Fibroblast of peridontal ligament (primary cell): Measurements from ENCODE around the gene BAIAP2L1.
A peak's percentile ranks its signal among the peaks of the same experiment; 100 is the strongest.
"Not testable (repeated sequence)": the region's sequence is repeated elsewhere in the genome, so short reads cannot be mapped to it uniquely, and the experiment has no call there.

Source experiments
- DNase-seq: peaks from one replicate; pipeline ENCODE4 v3.0.0-alpha.2; 2010; ENCODE audit errors: extremely low read depth

The BAIAP2L1 gene

DNA sequence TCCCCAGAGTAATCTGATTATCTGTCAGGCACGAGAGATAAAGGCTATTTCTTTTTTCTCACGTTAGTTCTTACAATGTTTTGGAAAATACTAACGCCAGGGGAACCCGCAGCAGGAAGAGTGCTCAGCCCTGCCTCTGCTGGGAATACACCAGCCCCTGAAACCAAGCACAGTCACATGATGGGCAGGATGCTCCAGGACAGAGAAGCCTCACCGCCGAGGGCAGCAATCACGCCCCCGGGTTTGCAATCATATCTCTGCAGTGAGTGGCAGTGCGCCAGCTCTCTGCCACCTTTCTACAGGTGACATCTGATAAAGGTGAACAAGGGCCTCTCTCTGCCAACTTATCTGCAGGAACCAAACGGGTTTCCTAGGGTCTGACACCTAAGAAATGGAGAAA is 79.6 kb downstream of the BAIAP2L1 start:
- DNase-seq: no peak

DNA sequence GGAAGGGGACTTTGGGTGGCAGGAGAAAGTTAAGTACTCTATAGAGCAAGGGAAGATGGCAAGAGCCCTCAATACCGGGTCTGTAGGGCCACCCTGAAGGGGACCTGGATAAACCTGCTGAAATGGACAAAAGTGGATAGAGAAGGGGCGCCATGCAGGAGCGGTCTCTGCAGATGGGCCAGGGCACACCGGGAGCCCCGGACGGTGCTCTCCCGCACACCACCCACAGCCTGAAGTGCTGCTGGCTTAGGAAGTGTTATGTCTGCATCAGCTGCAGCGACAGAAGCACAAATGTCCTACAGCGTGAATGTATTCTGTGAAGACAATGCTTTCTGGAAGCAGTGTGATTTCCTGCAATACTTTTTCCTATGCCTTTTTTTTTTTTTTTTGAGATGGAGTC is 81.7 kb downstream of the BAIAP2L1 start:
- DNase-seq: no peak

DNA sequence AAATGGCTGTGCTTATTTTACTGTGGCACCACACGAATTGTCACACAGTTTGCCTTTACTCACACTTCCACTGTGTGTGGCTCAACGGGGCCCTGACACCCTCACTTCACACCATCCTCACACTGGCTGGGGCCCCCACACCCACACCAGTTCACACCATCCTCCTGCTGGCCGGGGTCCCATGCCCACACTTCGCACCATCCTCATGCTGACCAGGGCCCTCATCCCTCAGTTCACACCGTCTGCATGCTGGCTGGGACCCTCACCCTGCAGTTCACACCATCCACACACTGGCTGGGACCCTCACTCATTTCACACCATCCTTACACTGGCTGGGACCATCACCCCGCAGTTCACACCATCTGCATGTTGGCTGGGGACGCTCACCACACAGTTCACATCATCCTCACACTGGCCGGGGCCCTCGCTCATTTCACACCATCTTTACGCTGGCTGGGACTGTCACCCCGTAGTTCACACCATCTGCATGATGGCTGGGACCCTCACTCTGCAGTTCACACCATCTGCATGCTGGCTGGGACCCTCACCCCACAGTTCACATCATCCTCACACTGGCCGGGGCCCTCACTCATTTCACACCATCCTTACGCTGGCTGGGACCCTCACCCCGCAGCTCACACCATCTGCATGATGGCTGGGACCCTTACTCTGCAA is 83.4 kb downstream of the BAIAP2L1 start:
- no peak for DNase-seq

DNA sequence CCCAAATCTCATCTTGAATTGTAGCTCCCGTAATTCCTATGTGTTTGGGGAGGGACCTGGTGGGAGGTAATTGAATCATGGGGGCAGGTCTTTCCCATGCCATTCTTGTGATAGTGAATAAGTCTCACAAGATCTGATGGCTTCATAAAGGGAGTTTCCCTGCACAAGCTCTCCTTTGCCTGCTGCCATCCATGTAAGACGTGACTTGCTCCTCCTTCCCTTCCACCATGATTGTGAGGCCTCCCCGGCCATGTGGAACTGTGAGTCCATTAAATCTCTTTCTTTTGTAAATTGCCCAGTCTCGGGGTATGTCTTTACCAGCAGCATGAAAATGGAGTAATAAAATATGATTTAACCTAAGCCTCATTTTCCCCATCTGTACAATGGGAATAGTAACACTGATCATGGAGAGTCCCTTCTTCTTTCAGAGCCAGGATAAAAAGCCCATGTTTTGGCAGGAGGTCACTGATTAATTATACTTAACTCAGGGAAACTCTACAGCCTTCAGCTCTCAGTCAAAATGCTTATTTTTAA is 84.8 kb downstream of the BAIAP2L1 start:
- not testable (repeated sequence) for DNase-seq

GRCh38 chr7:98315318-98315993 is 85.4 kb downstream of the BAIAP2L1 start:
- no peak for DNase-seq

DNA sequence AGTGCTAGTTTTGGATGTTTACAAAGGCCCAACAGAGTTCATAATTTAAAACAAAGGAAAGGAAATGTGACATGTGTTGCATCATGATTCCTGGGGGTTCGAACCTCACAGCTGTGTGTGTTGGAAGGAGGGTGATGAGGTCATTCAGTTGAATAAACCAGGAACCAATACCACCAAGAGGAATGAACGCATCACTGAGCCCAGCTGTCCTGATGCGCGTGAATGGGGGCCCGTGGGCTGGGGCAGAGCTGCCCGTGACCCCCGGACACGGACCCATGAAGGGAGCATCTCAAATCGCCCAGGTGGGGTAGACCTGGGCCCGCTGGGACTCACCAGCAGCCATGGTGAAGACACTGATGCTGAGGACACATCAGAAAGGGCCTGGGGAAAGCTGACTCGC is 86.4 kb downstream of the BAIAP2L1 start:
- DNase-seq: peak; percentile 21

DNA sequence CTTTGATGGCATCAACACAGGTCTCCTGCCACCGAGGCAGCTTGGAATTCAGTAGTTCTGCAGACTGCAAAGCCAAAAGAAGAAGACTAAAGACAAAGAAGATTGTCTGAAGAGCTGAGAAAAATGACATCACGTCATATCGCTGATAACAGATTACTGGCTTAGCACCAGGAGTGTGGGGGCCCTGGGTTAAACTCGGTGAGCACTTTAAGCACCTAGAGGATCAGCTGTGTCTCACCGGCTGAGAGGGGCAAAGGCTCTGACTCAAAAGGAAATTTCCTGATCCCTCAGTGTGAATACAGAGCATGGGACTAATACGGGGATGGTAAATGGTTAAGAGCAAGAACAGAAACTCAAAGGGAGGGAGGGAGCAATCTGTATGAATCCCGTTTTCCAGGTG is 88.7 kb downstream of the BAIAP2L1 start:
- DNase-seq: no peak

GRCh38 chr7:98309566-98309965 is 91.3 kb downstream of the BAIAP2L1 start:
- DNase-seq: no peak

DNA sequence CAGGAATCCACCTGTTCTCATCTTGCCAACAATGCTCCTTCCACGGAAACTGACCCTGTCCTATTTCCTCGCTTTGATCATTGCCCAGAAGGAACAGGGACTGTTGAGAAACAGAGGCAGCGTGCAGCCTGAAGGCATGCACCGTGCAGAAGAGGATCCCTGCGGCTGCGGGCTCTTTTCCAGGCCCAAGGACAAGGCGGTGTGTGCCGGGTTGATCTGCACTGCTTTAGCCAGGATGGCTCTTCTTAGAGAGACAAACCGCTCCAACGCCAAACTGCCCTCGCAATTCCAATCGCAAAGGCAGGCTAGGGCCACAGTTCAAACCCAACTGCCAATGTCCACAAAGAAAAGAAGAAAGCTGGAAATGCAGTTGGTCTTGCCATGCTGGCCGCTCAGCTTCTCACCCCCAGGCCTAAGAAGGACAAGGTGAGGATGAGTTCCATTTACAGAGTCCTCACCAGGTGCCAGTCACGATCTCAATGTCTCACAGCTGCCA is 92.9 kb downstream of the BAIAP2L1 start:
- no peak for DNase-seq

GRCh38 chr7:98305951-98306535 is 94.8 kb downstream of the BAIAP2L1 start:
- no peak for DNase-seq

GRCh38 chr7:98303906-98304305 is 97.0 kb downstream of the BAIAP2L1 start:
- DNase-seq: no peak

DNA sequence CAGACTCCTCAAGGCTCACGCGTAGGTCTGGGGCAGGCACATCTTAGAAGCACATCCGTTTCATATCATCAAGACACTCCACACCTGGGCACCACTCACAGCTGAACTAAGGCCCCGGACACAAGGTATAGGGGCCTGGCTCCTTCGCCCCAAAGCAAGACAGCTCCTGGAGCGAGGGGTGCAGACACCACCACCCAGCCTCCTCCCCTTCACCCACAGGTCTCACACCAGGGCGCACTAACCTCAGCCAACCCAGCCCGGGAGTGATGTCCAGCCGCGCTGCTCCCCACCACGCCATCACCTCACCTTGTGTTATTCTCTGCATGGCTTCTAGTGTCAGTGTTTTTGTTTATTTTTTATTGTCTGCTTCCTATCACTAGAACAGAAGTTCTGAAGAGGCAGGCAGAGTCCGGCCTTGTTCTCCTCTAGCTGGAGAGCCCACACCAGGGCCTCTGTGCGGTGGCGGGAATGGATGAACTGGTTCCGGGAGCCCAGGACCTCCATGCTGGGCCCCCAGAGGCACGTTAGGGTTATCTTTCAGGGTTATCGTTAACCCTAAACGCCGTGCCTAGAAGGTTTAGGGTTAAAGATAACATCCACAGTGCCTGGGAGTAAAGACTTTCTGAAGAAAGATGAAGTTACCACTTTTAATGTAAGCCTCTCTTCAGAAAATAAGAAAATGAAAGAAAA is 97.6 kb downstream of the BAIAP2L1 start:
- DNase-seq: no peak

GRCh38 chr7:98301693-98302470 is 99.0 kb downstream of the BAIAP2L1 start:
- no peak for DNase-seq

- no peak for DNase-seq
These were observed 100.1 kb downstream of the BAIAP2L1 start for GRCh38 chr7:98300595-98301372.

DNA sequence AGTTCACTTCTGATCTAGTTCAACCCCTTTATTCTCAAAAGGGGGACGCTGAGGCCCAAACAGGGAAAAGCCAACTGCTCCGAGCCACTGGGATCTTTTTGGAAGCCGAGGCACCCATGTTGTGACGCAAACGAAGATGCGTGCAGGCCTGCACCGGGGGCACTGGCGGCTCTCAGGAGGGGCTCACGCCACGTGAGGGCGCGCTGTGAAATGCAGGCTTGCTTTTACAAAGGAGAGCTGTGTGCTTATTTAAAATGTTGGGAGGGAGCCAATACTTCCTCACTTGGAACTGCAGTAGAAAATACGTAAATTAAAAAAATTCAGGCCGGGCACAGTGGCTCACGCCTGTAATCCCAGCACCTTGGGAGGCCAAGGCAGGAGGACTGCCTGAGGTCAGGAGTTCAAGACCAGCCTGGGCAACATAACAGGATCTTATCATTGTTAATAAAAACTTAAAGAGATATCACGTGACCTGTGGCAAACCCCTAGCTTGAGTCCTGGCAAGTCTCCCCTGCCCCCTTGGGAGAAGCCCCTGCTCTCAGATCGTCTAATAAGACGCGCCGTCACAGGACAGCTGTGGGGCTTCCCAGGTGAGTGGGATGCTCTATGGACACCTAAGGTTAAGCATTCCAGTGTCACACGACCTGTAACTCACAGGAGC is 103.1 kb downstream of the BAIAP2L1 start:
- DNase-seq: no peak

- DNase-seq: no peak
These were observed 104.1 kb downstream of the BAIAP2L1 start for GRCh38 chr7:98296833-98297232.

- no peak for DNase-seq
These were observed 105.3 kb downstream of the BAIAP2L1 start for GRCh38 chr7:98295467-98296192.

GRCh38 chr7:98294798-98295382 is 106.0 kb downstream of the BAIAP2L1 start:
- no peak for DNase-seq

GRCh38 chr7:98294326-98294725 is 106.6 kb downstream of the BAIAP2L1 start:
- DNase-seq: no peak
